SU-DHL-6 (cell line): ENCODE data around the gene ATP11C.

ENCODE experiments used
- EZH2phosphoT487 ChIP-seq: fragments of 200-600 bp; sonication (generic), shearing (Covaris generic); conservative IDR thresholded peaks from 2 replicates; pipeline ENCODE4 v1.6.1; 2018; ENCODE audit warnings: mild to moderate bottlenecking, antibody characterized with exemption, low read length, moderate library complexity, mixed read lengths
- TF ChIP-seq, protein P1 (sequence below): fragments of 200-600 bp; sonication (generic); IDR thresholded peaks from one replicate; pipeline ENCODE4 v1.5.1; 2017; ENCODE audit warnings: antibody characterized with exemption, mild to moderate bottlenecking, low read length, moderate library complexity; ENCODE audit not compliant: insufficient read depth, poor library complexity, severe bottlenecking

DNA sequence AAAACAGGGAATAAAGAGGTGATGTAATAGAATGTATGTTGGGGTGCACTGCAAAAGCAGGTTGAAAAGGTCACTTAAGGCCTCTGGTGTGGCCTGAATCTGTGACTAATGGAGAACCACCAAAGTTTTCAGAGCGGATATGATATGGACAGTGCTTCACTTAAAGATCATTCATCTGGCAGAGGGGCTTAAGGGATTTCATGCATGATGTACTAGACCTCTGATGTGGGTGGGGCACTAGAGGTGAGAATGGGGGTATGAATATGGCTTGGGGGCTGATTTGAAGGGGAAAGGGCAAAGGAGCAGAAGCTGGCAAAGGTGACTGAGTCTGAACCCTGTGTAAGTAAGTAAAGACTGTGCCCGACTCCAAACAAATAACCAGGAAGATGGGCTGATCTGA, 162.5 kb downstream of the ATP11C start:
- TF ChIP-seq, protein P1, sequence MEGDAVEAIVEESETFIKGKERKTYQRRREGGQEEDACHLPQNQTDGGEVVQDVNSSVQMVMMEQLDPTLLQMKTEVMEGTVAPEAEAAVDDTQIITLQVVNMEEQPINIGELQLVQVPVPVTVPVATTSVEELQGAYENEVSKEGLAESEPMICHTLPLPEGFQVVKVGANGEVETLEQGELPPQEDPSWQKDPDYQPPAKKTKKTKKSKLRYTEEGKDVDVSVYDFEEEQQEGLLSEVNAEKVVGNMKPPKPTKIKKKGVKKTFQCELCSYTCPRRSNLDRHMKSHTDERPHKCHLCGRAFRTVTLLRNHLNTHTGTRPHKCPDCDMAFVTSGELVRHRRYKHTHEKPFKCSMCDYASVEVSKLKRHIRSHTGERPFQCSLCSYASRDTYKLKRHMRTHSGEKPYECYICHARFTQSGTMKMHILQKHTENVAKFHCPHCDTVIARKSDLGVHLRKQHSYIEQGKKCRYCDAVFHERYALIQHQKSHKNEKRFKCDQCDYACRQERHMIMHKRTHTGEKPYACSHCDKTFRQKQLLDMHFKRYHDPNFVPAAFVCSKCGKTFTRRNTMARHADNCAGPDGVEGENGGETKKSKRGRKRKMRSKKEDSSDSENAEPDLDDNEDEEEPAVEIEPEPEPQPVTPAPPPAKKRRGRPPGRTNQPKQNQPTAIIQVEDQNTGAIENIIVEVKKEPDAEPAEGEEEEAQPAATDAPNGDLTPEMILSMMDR: no peak
- TF ChIP-seq EZH2phosphoT487: no peak
